OCI-LY7 (cell line): ENCODE data around the gene DIPK1A.

ENCODE experiments used
- EZH2phosphoT487 ChIP-seq: fragments of 200-600 bp; sonication (generic); IDR thresholded peaks from 2 replicates; pipeline ENCODE4 v1.6.1; 2018; ENCODE audit warnings: low read depth, borderline replicate concordance, mild to moderate bottlenecking, mixed run types, antibody characterized with exemption, low read length, moderate library complexity, mixed read lengths
- TF ChIP-seq, protein P1 (sequence below): fragments of 200-600 bp; sonication (generic); conservative IDR thresholded peaks from 2 replicates; pipeline ENCODE4 v1.5.1; 2014; ENCODE audit warnings: mild to moderate bottlenecking, antibody characterized with exemption, low read length, moderate library complexity, mixed read lengths

DNA sequence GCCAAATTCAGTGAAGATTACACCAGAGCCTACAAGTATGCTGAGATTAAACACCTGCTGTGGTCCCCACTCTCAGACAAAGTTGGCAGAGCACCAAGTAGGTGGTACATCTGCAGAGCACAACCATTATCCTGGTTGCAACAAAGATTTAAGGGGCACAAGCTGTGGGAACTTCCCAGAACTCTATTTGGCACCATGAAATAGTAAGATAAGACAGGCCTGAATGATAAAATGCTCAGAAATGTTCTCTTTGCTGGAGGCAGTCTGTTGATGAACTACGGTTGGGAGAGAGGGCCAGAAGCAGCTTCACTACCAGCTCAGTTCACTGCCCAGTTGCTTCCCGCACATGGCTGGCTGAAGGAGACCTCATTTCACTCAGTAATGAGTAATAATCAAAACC is 109.5 kb downstream of the DIPK1A start:
- TF ChIP-seq, protein P1, sequence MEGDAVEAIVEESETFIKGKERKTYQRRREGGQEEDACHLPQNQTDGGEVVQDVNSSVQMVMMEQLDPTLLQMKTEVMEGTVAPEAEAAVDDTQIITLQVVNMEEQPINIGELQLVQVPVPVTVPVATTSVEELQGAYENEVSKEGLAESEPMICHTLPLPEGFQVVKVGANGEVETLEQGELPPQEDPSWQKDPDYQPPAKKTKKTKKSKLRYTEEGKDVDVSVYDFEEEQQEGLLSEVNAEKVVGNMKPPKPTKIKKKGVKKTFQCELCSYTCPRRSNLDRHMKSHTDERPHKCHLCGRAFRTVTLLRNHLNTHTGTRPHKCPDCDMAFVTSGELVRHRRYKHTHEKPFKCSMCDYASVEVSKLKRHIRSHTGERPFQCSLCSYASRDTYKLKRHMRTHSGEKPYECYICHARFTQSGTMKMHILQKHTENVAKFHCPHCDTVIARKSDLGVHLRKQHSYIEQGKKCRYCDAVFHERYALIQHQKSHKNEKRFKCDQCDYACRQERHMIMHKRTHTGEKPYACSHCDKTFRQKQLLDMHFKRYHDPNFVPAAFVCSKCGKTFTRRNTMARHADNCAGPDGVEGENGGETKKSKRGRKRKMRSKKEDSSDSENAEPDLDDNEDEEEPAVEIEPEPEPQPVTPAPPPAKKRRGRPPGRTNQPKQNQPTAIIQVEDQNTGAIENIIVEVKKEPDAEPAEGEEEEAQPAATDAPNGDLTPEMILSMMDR: no peak
- no peak for TF ChIP-seq EZH2phosphoT487
